Left hindlimb (tissue), 1 donor: Measurements from ENCODE around the gene FLT4.

Experiments
- DNase-seq: peaks from one replicate; pipeline ENCODE4 v3.0.0-alpha.2; 2018

FLT4 gene

DNA sequence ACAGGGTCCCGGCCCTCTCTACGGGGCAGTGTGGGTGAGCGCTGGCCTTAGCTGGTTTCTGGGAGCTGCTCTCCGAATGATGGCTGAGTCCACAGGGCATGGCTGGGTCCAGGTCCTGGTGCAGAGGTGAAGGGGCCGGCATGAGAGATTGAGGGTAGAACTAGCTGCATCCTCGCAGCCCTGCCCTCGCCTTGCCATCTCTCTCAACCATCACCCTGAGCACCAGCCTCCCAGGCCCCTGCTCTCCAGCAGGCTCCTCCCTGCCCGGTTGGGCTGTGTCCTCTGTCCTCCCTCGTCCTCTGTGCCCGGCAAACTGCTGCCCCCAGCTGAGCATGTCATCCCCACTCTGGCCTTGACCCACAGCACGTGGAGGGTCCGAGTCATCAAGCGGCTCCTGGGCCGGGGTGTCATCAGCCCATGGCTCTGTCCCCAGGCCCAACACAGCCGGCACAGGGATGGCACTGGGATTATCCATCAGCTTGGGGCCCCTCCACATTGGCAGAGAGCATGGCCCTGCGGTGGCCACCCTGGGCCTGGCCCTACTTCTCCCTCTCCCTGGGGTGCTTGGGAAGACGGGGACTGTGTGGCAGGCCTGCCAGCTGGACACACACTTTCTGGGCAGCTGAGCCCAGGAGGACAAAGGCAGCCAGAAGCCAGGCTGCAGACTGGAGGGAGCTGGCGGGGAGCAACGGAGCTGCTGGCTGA lies 8.4 kb downstream of the FLT4 start:
- no peak for DNase-seq

DNA sequence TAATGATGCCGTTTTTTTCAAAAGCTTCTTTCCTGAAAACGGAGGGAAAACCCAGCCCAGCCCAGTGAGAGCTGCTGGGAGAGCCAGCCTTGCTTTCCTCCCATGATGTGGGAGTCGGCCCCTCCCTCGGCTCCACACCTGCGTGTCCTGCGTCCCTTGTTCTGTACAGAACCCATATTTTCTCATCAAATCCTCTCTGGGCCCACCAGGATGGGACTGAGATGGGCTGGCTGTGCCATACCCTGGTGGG lies 8.9 kb downstream of the FLT4 start:
- no peak for DNase-seq

DNA sequence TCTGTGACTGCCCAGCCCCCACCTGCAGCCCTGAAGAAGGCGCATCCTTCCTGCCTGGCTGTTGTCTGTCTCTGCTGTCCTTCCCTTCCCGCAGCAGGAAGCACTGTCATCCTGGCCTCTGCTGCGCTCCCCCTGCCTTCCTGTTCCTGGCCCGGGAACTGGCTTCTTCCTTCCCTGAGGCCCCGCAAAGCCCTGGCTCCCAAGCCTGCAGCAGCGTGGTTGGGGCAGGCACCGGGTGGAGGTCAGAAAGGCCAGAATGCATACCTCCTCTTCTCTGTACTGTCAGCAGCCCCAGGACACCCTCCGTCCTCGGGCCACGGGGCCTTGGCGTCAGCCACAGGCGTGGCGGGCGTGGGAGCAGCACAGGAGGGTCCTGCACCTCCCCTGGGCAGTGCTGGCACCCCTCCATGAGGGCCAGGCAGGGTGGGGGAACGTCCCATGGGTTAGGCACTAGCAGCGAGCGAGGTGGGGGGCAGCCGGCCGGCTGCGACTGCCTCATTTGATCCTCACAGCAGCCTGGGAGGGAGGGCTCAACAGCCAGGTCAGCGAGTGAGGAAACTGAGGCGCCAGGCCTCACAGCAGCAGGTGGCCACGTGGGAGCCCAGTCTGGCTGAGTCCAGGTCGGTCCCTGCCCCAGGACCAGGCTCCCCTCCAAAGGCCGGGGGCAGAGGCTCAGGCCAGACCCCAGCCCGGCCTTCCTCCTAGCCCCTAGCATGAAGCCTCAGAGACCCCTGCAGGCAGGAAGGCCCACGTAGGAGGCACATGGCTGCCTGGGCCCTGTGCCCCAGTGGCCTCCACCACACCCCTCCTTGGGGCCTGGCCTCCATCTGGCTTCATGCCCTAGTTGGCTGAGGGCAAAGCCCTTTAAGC lies 9.4 kb downstream of the FLT4 start:
- DNase-seq, result peak; percentile 33

DNA sequence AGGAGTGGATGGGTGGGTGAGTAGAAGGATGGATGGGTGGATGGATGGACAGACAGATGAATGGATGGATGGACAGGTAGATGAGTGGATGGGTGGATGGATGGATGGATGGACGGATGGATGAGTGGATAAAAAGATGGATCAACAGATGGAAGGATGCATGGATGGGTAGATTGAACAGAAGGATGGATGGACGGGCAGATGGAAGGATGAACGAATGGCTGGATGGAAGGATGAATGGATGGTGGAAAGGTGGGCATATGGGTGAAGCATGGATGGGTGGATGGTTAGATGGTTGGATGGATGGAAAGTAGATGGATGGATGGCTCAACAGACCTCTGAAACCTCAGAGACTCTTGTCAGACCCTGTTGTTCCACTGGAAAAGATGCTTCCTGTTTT lies 10.1 kb downstream of the FLT4 start:
- no peak for DNase-seq

DNA sequence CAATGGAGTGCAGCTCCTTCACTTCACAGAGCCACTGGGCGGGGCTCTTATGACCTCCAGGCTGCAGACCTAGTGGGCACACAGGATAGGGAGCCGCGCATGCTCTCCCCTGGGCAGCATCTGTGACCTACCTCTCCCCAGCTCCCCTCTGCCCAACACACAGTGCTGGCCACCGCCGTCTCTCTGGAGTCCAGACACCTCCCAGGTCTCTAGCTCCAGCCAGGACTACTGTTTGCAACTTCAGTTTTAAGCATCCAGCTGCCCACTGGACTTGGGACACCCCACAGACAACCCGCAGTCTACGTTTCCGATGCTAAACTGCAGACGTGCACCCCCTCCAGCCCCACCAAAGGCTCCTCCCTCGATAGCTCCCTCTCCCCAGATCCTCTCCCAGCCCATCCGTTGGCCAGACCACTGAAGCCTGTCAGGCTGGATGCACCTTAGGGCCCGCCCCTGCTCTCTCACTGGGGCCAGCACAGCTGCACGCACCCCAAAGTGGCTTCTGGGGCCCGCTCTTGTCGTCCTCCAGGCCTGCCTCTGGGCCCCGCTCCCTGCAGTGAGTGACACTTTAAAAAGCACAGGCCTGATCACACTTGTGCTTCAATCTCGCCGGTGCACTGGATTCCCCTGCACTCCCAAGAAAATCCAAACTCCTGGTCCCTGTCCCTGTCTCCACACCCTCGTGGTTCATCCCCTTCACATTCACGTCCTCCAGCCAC lies 11.3 kb downstream of the FLT4 start:
- no peak for DNase-seq

DNA sequence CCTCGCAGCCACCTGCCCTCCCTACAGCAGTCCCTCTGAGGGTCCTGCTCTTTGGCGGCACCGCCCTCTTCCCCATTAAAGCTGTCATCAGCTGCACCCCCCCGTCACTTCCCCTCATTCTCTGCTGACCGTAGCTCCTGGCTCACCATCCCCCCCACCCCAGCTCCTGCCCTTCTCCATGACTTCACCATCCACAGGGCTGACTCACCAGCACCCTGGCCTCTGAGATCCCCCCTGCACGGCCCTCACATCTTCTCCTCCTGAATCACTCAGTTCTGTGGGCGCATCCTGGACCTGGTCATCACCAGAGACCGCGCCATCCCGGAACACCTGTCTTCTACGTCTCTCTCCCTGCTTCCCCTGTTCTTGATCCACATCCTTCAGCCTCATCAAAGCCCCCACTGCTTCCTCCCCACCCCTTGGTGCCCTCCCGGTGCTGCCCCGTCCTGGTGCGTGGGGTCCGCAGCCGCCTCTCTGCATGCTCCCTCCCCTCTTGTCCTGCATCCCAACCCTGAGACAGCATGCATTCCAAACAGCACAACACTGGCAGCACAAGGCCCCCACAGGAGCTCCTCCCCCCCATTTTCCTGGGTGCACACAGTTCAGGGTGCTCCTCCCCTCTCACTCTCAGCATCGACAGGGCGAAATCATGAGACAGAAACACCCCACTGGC lies 12.9 kb downstream of the FLT4 start:
- peak; percentile 35 for DNase-seq

DNA sequence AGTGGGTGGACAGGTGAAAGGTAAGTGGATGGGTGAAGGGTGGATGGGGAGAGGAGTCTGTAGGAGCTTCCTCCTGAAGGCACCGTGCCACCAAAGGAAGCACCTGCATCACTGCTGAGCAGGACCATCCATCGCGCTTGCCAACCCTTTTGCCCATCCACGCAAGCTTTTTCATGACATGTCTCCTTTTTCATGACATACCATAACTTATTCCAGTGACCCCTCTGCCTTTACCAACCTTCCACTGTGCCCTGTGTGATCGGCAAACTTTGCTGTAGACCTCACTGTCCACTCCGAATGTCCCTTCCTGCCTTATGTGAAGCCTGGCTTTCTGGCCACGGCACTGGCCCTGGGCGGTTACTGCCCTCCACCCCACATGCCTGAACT lies 13.4 kb downstream of the FLT4 start:
- DNase-seq, result no peak

DNA sequence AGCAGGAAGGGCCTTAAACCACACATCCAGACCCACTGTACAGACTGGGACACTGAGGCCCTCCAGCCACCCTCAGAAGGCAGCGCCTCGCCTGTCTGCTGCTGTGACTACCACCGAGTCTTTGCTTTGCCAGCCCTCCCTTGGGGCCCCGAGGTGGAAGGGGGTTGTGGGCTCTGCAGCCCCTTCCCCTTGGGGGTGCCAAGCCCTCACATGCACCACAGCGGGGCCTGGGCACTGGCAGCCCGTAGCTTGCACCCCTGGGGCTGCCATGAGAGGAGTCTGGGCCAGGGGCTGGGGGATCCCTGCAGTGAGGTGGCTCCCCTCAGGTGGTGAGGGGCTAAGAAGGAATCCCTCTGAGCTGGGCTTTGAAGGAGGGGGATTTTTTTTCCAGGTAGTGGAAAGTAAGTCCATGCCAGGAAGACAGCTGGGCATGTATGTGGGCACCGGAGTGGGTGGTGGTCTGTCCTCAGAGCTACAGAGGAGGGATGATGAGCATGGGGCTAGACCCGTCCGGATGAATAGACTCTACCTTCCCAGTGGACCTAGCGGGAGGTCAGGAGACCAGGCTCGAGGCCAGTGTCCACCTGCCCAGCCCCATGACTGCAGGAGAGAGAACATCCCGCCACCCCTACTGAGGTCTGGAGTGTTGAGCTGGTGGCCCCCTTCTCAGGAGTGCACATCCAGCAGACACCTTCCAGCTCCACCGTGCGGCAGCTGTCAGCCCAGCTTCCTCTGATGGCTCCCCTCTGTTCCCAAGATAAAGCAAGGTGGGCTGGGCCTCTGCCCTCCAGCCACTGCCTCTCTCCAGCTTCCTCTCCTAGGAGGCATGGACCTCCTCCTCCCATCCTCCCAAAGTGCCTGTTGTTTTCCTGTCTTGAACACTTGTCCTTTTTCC lies 15.9 kb downstream of the FLT4 start:
- peak; percentile 20 for DNase-seq

DNA sequence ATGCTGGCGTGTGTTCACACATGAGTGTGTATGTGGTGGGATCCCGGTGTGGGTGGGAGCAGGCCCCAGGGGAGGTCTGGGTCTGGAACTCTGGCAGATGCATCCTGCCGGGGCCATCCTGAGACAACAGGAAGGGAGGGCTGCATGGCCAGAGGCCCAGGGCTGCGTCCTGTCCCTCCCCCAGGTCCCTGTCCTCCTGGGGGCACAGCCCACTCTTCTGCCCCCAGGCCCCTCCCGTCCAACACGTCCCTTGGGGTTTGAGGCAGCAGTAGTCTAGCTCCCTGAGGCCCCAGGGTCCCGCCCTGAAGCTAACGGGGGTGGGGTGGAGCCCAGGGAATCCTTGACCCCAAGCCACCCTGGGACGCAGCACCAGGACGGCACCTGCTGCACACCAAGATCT lies 16.6 kb downstream of the FLT4 start:
- DNase-seq, result peak; percentile 29

DNA sequence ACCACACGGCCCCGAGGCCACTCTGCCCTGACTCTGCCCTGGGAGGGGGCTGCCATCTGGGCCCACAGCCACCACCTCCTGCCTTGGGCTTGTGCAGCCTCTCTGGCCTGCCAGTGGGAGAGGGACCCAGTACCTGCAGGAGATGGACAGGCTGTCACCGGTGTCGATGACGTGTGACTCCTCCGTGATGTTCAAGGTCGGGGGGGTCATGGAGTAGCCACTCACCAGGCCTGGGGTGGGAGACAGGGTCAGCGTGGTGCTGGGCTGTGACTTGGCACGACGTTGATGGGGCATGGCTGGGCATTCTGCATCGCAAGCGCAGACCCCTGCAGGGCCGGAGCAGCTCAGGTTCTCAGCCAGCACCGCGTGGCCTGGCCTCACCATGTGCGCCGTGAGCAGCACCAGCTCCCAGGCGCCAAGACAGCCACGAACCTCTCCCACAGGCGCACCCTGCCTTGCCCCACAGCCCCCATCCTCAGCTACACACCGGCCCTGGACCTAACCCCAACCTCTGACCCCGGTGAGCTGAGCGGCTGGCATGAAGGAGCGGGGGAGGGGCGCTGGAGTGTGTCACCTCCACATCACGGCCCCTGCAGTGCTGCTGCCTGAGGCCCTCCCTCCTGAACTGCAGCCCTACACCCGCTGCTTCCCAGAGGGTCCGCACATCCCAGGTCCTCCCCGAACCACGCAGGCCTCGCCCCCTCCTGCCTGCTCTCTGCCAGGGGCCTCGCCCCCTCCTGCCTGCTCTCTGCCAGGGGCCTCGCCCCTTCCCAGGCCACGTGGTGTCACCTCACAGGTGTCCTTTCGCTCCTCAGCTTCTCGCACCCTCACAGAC lies 17.6 kb downstream of the FLT4 start:
- peak; percentile 26 for DNase-seq

DNA sequence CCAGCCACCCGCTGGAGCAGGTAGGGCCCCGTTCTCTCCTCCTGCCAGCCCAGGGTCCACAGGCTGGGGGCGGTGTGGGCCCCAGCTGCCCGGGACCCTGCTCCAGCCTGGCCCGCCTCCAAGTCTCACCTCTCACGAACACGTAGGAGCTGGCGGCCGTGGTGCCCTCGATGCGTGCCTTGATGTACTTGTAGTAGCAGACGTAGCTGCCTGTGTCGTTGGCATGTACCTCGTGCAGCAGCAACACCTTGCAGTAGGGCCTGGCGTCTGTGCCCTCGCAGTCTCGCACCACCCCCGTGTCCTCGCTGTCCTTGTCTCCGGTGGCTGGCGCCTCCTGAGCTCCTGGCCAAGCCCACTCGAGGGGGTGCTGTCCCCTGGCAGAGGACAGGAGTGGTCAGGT lies 19.0 kb downstream of the FLT4 start:
- no peak for DNase-seq

DNA sequence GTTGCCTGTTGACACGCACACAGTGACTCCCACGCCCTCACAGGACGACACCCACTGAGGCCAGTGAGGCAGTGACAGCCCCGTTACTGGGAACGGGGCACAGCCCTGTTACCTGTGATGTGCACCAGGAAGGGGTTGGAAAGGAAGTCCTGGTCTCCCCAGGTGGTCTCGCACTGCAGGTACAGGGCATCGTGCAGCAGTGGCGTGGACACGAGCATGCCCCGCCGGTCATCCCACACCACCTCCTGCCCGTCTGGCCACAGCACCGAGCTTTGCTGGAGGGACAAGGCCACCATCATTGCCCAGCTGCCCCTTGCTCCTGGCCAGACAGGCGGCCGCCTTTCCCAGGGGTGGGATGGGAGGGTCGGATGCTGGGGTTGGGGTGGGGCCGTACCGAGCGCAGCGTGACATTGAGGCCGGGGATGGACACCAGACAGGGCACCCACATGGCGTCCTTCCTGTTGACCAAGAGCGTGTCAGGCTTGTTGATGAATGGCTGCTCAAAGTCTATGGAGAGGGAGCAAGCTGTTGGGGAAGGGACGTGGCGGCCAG lies 19.5 kb downstream of the FLT4 start:
- peak; percentile 19 for DNase-seq

DNA sequence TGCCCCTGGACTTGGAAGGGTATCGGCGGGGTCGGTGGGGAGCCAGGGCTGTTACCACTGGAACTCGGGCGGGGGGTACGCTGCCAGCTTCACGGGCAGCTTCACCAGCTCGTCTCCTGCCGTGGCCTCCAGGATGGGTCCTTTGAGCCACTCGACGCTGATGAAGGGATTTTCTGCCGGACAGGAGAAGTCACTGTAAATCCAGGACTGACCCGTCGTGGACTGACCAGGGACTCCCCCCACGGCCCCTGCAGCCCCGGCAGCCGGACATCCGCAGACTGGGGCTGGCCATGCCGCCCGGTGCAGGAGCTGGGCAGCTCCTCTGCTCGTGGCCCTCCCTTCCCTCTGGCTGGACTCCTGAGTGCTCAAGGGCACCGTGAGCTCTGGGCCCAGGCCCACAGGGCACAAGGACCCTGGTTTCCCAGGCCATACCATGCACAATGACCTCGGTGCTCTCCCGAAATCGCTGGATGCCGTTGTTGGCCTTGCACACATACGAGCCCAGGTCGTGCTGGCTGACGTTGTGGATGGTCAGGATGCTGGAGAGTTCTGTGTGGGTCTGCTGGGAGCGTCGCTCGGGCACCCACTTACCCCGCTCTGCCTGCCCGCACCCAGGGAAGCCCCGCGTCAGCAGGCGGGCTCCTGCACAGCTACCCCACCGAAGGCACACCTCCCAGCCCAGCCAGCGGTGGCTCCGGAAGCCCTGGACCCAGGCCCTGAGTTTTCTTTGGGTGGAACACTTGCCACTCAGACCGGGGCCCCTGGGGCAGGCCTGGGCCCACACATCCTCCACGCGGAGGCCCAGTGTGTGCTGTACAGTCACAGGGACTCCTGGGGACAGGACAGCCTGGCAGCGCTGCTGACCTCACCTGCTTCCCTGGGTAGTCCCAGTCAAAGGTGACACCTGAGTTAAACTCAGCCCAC lies 20.3 kb downstream of the FLT4 start:
- no peak for DNase-seq

DNA sequence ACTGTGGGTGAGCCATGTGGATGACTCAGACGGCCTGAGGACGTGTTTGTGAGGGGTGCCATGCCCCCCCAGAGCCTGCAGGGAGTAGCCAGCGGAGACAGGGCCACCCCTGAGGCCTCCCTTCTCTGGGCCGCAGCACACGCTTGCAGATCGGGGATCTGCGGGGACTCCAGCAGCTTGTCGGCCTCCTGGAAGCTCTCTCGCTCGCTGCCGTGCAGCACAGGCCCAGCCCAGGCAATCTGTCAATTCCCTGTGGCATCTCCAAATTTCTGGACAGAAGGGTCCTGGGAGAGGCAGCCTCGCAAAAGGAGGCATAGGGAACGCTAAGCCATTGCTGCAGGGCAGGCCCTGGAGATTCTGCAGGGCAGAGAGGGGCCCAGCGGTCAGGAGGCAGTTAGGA lies 21.2 kb downstream of the FLT4 start:
- DNase-seq, result no peak

DNA sequence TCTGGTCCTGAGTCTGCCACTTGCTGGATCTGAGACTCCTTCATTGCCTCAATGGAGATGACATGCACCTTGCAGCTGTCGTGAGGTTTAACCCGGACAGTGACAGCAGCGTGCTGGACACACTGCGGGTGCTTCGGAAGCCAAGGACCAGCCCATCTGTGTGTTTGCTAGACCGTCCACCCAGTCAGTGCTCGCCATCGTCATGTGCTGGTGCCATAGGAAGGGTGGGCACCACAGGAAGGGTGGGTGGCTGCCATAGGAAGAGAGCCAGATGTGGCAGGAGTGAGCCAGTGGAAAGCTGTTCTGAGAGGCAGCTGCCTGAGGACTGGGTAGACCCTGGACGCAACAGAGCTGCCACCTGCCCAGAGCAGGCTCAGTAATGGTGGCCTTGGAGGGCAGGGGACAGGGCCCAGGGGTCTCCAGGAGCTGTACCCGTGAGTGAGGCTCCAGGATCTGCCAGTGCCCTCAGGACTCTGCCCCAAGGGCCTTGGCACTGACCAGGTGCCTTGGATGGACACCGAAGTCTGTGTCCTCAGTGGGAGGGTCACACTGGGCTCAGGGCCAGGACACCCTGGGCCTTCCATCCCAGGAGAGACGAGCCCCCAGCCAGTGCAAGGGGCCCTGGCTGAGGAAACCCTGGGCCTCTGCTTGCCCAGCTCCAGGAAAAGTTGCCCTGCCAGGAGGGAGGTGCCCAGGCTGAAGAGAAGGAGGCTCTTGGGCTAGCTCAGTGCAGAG lies 21.8 kb downstream of the FLT4 start:
- DNase-seq, result no peak

DNA sequence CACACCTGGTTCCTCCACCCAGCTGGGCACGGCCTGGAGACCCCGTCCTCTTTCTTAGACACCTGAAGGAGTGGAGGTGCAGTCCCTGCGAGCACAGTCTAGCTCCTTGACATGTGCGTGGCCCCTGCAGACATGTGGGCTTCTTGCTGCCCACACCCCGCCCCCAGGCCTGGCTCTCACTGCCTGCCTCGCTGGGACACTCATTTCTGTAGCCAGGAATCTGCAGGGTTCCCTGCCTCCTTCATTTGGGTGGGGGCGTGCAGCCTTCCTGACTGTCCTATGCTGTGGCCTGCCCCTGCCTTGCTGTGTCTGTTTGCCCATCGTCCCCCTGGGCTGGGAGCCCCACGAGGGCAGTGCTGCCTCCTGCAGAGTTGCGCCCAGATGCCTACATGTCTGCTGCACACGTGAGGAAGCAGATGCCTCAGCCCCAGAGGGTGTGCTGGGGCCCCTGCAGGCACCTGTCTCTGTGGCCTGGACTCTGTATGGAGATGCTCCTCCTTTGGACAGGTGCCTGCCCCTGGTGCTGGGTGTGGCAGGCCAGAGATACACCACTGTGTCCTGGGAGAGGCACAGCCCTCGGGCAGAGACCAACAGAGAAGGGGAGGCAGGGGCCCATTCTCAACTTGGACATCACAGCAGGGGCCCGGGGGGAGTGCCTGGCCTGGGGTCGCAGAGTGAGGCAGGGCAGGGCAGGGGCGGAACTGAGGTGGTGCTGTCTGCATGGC lies 22.6 kb downstream of the FLT4 start:
- DNase-seq, result no peak

DNA sequence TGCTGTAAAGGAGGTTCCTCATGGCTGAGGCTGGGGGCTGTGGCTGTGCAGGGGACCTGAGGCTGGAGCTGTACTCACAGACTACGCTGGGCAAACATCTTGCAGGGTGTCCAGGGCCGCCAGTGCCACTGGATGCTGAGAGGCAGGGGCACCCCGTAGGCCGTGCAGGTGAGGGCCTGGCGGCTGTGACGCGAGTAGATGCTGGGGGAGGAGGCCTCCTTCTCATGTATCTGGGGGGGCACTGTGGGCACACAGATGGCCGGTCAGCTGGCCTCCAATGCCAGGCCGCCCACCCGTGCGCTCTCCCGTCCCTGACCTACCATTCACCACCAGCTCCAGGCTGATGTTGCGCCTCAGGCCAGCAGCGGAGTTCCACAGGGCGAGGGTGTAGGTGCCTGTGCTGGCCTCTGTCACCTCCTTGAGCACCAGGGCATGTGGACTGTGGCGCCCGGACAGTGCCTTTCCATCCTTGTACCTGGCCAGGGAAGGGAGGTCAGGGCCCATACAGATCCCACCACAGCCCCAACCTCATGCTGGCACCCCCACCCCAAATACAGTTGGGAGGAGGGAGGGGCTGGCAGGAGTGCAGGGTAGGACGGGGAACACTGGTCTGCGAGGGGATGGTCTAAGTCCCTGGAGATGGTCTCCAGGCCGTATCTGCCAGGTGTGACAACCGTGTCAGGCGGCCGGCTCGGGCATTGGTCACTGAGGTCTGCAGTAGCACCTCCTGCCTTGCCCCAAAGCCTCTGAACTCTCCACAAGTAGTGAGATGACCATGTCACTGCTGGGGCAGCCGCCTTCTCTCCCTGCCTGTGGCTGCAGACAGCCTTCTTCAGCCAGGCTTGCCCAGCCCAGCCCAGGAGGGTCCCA lies 23.4 kb downstream of the FLT4 start:
- no peak for DNase-seq
